ENCODE data around the gene TK2.
"Not testable (repeated sequence)": the region's sequence is repeated elsewhere in the genome, so short reads cannot be mapped to it uniquely, and the experiment has no call there.

DNA sequence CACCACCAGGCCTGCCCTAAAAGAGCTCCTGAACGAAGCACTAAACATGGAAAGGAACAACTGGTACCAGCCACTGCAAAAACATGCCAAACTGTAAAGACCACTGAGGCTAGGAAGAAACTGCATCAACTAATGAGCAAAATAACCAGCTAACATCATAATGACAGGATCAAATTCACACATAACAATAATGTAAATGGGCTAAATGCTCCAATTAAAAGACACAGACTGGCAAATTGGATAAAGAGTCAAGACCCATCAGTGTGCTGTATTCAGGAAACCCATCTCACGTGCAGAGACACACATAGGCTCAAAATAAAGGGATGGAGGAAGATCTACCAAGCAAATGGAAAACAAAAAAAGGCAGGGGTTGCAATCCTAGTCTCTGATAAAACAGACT is 52.0 kb downstream of the TK2 start:
- not testable (repeated sequence) for TF ChIP-seq ZHX1 (conservative IDR thresholded peaks at IDR 0.05; ENCODE audit: low read length); FOS (IDR thresholded peaks at IDR 0.05; ENCODE audit: extremely low read depth, insufficient read length); TAF1 (IDR thresholded peaks at IDR 0.05; ENCODE audit: control insufficient read depth, extremely low read depth, insufficient read depth, low read length, severe bottlenecking); MEF2A (IDR thresholded peaks at IDR 0.05; ENCODE audit: control insufficient read depth, low read depth, low read length); RAD21 (CRISPR knock-in tag; conservative IDR thresholded peaks at IDR 0.05 in 1 of 2, IDR thresholded peaks at IDR 0.05 in 1 of 2); NBN (IDR thresholded peaks at IDR 0.05; ENCODE audit: low read depth); EP300 (IDR thresholded peaks at IDR 0.05; ENCODE audit: low read length); RHOXF2B (CRISPR knock-in tag; conservative IDR thresholded peaks at IDR 0.05)
- TF ChIP-seq, protein P1, sequence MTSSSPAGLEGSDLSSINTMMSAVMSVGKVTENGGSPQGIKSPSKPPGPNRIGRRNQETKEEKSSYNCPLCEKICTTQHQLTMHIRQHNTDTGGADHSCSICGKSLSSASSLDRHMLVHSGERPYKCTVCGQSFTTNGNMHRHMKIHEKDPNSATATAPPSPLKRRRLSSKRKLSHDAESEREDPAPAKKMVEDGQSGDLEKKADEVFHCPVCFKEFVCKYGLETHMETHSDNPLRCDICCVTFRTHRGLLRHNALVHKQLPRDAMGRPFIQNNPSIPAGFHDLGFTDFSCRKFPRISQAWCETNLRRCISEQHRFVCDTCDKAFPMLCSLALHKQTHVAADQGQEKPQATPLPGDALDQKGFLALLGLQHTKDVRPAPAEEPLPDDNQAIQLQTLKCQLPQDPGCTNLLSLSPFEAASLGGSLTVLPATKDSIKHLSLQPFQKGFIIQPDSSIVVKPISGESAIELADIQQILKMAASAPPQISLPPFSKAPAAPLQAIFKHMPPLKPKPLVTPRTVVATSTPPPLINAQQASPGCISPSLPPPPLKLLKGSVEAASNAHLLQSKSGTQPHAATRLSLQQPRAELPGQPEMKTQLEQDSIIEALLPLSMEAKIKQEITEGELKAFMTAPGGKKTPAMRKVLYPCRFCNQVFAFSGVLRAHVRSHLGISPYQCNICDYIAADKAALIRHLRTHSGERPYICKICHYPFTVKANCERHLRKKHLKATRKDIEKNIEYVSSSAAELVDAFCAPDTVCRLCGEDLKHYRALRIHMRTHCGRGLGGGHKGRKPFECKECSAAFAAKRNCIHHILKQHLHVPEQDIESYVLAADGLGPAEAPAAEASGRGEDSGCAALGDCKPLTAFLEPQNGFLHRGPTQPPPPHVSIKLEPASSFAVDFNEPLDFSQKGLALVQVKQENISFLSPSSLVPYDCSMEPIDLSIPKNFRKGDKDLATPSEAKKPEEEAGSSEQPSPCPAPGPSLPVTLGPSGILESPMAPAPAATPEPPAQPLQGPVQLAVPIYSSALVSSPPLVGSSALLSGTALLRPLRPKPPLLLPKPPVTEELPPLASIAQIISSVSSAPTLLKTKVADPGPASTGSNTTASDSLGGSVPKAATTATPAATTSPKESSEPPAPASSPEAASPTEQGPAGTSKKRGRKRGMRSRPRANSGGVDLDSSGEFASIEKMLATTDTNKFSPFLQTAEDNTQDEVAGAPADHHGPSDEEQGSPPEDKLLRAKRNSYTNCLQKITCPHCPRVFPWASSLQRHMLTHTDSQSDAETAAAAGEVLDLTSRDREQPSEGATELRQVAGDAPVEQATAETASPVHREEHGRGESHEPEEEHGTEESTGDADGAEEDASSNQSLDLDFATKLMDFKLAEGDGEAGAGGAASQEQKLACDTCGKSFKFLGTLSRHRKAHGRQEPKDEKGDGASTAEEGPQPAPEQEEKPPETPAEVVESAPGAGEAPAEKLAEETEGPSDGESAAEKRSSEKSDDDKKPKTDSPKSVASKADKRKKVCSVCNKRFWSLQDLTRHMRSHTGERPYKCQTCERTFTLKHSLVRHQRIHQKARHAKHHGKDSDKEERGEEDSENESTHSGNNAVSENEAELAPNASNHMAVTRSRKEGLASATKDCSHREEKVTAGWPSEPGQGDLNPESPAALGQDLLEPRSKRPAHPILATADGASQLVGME (CRISPR knock-in tag; IDR thresholded peaks at IDR 0.05) = not testable (repeated sequence)
- TF ChIP-seq, protein P2, sequence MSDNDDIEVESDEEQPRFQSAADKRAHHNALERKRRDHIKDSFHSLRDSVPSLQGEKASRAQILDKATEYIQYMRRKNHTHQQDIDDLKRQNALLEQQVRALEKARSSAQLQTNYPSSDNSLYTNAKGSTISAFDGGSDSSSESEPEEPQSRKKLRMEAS (CRISPR knock-in tag; IDR thresholded peaks at IDR 0.05) = not testable (repeated sequence)
- TF ChIP-seq, protein P3, sequence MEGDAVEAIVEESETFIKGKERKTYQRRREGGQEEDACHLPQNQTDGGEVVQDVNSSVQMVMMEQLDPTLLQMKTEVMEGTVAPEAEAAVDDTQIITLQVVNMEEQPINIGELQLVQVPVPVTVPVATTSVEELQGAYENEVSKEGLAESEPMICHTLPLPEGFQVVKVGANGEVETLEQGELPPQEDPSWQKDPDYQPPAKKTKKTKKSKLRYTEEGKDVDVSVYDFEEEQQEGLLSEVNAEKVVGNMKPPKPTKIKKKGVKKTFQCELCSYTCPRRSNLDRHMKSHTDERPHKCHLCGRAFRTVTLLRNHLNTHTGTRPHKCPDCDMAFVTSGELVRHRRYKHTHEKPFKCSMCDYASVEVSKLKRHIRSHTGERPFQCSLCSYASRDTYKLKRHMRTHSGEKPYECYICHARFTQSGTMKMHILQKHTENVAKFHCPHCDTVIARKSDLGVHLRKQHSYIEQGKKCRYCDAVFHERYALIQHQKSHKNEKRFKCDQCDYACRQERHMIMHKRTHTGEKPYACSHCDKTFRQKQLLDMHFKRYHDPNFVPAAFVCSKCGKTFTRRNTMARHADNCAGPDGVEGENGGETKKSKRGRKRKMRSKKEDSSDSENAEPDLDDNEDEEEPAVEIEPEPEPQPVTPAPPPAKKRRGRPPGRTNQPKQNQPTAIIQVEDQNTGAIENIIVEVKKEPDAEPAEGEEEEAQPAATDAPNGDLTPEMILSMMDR (IDR thresholded peaks at IDR 0.05 in 2 of 3, conservative IDR thresholded peaks at IDR 0.05 in 1 of 3; ENCODE audit: insufficient read depth in 2 of 3, low read depth in 1 of 3, low read length in 3 of 3) = not testable (repeated sequence)
